ENCODE data around the gene SERINC1.
"Not testable (repeated sequence)": the region's sequence is repeated elsewhere in the genome, so short reads cannot be mapped to it uniquely, and the experiment has no call there.

The SERINC1 gene

GRCh38 chr6:122471107-122472021, at the start of gene SERINC1:
Gene SERINC1 (minus strand): TSS chr6:122471807. CDS start chr6:122471737, 70 bp downstream.
- peak; percentile 91 to 92 for DNase-seq

- DNase-seq, result no peak
These were observed 39.8 kb upstream of the SERINC1 start for GRCh38 chr6:122511193-122511924.

GRCh38 chr6:122505170-122505569, 33.6 kb upstream of the SERINC1 start:
- not testable (repeated sequence) for DNase-seq

GRCh38 chr6:122501475-122501874, 29.9 kb upstream of the SERINC1 start:
- no peak for DNase-seq

DNA sequence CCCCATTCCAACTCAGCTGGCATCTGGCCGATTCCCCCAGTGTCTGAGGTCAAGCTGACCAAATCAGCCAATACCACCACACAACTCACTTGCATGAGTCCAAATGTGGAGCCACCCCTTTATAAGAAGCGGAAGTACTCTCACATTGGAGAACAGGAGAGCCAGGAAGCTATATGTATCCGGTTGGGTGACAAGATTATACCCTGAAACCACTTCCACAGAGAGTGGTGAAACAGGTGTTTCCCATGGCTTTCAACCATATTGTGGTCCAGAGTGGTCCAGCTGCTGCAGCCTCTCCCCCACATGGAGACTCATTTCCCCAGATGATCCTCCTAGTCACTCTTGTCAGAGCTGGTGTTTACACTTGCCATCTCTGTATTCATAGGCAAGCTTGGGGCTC, 24.0 kb upstream of the SERINC1 start:
- DNase-seq, result no peak

DNA sequence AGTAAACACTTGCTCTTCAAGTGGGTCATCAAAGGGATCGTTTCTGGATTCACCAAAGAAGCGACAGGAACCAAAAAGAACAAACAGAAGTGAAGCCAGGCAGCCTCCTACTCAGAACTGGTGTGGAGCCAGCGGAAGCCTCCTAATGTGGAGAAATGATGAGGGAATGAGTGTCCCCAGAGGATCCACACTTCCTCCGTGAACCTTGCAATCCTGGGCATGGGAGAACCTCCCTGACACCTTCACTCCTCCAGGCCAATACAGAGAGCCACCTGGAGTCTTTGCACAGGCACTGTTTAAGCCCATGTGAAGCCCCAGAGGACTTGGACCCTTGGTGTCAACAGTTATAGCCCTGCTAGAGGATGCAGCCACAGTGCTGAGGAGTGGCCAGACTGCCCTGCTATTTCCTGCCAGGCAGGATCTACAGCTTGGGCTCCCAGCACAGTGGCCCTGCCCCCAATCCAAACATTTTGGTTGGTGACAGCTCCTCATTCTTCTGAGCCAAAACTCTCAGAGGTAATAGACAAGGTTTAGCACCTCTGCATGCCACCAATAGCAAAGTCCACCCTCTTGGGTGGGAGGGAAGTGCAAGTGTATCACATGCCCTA, 23.2 kb upstream of the SERINC1 start:
- DNase-seq, result no peak

DNA sequence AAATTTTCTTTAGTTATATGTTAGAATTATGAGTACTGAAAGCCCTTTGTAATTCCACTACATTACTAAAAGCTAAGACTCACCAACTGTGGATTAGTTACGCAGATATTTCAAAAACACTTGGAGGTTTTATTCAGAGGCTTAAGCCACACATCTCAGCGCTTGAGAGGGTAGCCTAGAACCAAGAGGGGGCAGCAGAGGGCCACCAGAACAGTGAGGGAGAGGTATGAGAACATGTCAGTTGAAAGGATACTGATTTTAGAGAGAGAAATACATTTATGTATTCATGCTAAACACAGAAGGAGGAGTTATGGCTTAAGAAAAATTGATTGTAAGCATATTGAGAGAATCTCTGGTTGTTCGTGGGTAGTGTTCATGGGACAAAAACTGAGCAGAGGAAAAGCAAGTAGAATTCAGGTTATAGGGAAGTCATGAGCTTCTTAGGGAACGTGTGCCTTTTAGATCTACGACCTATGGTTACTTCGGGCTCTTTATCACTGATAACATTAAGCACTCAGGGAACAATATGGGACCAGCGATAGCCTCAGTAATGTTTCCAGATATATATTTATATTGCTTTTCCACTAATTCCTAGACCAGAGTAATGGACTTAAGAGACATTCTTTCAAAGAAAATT, 20.4 kb upstream of the SERINC1 start:
- peak; percentile 75 to 77 for DNase-seq

DNA sequence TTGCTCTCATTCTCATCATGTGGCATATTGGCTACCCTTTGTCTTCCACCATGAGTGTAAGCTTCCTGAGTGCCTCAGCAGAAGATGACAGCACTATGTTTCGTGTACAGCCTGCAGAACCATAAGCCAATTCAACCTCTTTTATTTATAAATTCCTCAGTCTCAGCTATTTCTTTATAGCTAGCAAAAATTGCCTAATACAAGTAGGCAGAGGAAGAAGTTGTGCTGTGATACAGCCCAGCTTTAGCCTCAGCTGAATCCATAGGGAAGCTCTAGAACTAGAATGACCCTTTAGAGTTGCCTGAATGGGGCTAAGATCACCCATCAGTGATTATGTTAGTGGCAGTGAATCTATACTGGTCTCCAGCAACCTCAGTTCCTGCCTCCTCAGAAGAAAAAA, 19.0 kb upstream of the SERINC1 start:
- no peak for DNase-seq

GRCh38 chr6:122484760-122485159, 13.2 kb upstream of the SERINC1 start:
- DNase-seq, result no peak

- no peak for DNase-seq
These were observed 11.1 kb upstream of the SERINC1 start for GRCh38 chr6:122482750-122483080.

DNA sequence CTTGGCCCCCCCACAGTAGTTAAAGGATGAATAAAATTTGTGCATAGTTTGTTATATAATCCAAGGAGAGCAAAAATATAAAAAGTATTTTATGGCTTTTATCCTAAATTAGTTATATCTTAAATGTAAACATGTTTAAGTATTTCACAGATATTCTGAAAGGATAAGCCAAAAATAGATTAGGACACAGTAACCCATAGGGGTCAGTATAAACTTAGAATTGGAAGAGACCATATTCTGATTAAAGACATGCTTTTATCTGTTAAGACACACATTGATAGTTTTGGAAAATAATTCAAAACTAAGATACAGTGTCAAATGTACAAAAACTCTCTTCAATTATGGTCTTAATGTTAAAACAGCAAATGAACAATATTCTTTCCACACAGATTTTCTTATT, 4.5 kb upstream of the SERINC1 start:
- DNase-seq, result no peak

DNA sequence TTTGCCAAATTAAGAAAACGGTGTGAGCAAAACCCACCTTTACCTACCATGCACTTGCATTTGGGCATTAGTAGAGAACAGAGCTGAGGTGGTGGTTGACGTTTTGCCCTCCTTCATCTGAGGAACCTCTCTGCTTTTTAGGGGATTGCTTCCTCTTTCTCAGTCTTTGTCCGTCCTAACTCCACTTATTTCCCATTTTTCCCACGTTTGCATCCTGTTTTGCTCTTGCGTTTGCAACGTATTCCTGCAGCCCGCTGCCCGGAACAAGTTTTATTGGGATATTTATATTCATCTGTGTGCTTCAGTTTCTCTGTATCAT, 374 bp upstream of the SERINC1 start:
- DNase-seq, result no peak

GRCh38 chr6:122461885-122462284, 9.7 kb downstream of the SERINC1 start:
- DNase-seq, result no peak

DNA sequence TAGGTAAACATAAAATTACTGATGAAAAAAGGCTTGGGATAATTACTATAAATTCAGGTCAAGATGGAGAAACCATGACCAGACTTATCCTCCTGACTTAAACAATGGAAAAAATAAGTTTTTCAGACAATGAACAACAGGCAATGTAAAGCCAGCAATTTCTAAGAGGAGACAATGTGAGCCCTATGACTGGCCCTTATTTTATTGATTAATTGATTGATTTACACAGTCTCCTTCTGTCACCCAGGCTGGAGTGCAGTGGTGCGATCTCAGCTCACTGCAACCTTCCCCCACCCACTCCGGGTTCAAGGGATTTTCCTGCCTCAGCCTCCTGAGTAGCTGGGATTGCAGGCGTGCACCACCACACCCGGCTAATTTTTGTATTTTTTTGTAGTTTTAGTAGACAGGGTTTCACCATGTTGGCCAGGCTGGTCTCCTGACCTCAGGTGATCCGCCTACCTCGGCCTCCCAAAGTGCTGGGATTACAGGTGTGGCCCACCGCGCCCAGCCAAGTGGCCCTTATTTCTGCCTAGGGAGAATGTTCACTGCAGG, 11.7 kb downstream of the SERINC1 start:
- not testable (repeated sequence) for DNase-seq

- no peak for DNase-seq
These were observed 12.4 kb downstream of the SERINC1 start for GRCh38 chr6:122459240-122459639.

- DNase-seq, result no peak
These were observed 13.5 kb downstream of the SERINC1 start for GRCh38 chr6:122458087-122458486.

DNA sequence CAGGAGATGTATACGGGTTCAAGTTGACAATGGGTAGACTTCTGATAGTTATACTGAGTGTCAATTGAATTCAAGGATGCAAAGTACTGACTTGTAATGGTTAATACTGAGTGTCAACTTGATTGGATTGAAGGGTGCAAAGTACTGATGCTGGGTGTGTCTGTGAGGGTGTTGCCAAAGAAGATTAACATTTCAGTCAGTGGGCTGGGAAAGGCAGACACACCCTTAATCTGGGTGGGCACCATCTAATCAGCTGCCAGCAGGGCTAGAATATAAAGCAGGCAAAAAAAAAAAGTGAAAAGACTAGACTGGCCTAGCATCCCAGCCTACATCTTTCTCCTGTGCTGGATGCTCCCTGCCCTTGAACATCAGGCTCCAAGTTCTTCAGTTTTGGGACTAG, 16.5 kb downstream of the SERINC1 start:
- not testable (repeated sequence) for DNase-seq

GRCh38 chr6:122454673-122455072, 16.9 kb downstream of the SERINC1 start:
- DNase-seq, result no peak

- DNase-seq, result no peak
These were observed 19.1 kb downstream of the SERINC1 start for GRCh38 chr6:122452509-122452908.

DNA sequence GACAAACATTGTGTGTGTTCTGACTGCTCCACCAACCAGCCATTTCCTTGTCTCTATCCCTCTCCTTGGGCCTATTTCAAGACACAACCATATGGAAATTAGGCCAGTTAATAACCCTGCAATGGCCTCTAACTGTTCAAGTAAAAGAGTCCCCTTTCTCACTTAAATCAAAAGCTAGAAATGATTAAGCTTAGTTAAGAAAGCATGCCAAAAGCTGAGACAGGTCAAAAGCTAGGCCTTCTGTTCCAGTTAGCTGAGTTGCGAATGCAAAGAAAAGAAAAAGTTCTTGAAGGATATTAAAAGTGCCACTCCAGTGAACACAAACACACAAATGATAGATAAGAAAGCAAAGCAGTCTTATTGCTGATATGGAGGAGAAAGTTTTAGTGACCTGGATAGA, 22.5 kb downstream of the SERINC1 start:
- no peak for DNase-seq

DNA sequence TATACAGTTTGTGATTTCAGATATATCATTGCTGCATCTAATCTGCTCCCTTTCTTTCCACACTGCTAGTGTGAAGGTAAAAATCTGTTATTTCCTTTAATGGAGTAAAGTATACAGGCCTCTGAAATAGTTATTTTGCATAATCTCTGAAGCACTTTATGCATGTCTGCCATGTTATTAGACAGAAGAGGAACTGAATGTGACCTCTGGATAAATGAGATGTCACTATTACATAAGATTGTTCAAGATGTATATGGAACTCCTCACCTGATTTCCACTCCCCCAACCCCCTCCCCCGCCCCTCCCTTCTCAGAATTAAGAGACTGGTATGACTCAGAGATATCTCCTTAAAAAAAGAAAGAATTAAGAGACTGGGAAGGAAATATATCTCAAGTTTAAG, 26.3 kb downstream of the SERINC1 start:
- DNase-seq, result no peak

DNA sequence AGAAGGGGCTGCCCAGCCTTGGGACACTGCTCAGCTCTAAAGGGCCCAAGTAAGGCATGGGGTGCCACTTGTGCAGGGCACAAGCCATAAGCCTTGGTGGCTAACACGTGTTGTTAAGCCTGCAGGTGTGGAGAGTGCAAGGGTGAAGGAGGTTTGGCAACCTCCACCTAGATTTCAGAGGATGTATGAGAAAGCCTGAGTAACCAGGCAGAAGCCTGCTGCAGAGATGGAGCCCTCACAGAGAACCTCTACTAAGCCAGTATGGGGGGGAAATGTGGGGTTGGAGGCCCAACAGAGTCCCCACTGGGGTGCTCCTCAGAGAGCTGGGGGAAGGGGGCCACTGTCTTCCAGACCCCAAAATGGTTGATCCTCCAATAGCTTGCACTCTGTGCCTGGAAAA, 32.6 kb downstream of the SERINC1 start:
- DNase-seq, result no peak

DNA sequence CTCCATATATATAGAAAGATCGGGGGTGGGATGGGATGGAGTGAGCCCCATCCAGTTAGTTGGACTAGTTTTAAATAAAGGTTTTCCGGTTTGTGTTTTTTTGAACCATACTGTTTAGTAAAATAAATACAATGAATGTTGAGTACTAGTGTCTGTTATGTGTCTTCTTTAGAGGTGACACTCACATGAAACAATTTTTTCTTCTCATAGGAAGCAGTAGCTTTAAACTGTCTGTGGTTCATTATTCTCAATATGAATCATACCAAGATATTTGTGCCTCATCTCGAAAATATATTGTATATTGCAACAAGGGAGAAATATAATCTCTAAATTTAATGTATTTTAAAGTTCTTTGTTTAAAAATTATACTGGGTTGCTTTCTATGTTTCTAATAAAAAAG, 38.8 kb downstream of the SERINC1 start:
- DNase-seq, result no peak
